ENCODE measurements around the gene KLF18.
"Not testable (repeated sequence)": the region's sequence is repeated elsewhere in the genome, so short reads cannot be mapped to it uniquely, and the experiment has no call there.

KLF18 gene

DNA sequence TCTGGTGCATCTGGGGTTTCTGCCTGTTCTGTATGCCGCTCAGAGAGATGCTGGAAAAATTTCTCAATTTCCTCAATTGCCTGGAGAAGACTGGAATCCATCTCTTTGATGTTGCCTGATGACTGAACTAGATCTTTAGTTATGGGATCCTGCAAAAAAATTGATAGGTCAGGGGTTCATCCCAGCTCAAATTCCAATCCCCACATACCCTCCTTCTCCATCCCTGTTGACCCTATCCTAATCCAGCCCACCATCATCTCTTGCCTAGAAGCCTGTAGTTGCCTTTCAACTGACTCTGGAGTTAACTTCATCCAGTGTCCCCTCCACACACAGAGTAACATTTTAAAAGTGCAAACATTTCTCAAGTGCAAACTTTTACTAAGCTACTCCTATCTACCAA, at the start of gene KLF18:
Gene KLF18 (minus strand): TSS at position 101 of the 400 bp plus-strand sequence. CDS start 0 bp downstream, at position 101.
- DNase-seq, result no peak

DNA sequence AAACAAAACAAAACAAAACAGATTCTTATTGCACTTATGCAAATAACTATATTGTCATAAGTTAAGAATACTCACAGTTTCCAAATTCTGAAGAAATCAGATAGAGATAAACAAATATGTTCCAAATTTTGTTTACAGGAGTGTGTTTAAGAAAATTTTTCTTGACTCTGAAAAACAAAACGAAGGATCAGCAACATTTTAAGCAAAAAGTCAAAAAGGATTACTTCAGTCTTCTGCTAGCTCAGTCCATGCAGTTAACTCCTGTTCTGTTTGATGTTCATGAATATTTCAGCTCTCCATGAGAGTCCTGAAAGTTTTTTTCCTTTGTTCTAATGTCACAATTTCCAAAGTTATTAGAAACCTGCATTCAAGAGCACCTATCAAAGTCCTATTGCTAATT, 33.2 kb upstream of the KLF18 start:
- DNase-seq, result no peak

DNA sequence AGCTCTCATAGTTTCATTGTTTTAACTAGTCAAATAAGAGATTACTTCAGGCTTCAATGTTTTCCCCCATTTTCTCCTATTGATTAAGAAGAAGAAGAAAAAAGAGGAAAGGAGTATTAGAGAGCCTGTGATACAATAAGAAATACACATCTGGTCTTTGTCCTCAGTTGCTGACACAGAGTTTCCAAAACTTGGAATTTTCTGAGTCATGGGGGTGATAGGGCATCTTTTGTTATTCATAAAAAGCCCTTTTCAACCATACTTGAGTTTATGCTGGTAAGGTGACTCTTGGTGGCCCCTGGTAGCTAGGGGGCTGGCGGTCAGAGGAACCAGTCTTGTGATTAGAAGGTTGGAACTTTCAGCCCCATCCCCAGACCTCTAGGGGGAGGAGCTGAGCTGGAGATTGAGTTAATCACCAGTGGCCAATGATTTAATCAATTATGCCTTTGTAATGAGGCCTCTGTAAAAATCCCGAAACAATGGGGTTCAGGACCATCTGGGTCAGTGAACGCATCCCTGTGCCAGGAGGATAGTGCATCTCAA, 28.9 kb upstream of the KLF18 start:
- DNase-seq, result no peak

DNA sequence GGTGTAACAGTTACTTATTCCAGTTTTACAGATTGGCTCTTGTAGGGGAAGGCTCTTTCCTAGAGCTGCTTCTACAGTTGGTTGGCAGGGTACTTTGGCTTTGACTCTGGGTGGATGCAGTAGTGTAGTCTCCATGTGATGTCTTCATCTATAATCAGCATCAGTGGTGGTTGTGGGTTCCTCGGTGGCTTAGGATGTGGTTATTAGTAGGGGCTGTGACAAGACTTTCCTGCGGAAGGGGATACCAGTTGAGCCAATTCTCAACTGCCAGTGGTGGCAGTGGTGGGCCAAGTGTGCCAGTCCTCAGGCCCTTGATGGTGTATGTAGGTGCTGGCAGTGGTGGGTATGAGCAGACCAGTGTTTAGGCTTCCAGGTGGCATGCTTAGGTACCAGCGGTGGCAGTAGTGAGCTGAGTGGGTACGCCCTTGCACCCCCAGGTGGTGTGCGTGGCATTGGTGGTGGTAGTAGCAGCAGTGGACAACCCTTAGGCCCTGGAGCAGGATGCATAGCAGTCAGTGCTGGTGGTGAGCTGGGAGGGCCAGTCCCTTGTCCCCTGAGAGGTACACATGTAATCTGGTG, 27.2 kb upstream of the KLF18 start:
- no peak for DNase-seq

DNA sequence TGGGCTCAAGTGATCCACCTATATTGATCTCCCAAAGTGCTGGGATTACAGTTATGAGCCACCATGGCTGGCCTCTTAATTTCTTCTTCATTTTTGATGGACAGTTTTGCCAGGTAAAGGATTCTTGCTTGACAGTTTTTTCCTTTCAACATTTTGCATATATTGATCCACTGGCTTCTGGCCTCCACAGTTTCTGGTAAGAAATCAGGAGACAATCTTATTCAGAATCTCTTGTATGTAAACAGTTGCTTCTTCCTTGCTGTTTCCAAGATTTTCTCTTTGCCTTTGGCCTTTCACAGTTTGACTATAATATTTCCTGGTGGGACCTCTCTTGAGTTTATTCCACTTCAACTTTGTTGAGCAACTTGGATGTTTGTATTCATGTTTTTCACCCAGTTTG, 20.1 kb upstream of the KLF18 start:
- no peak for DNase-seq

DNA sequence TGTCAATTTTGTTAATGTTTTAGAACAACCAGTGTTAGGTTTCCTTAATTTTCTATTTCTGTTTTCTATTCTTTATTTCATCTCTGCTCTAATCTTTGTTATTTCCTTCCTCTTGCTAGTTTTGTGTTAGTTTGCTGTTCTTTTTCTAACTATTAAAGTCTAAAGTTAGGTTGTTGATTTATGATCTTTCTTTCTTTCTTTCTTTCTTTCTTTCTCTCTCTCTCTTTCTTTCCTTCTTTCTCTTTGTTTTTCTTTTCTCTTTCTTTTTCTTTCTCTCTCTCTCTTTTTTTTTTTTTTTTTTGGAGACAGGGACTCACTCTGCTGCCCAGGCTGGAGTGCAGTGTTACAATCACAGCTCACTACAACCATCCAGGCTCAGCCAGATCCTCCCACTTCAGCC, 17.4 kb upstream of the KLF18 start:
- DNase-seq, result no peak

DNA sequence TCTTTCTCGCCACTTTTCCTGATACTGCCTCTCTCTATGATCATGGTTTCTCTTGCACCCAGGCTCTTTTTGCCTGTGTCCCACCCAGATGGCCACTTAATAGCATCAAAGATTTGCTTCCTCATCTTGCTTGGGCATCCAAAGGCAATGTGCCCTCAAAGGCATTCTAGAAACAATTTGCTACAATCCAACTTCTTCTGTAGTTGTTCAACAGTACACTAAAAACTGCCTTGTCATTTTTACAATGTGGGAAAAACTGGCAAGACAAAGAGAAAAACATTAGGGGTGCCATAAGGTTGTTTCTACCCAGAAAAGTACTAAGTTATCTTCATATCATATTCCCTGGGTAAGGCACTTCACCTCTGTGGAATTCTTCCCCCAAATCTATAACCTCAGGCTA, 16.5 kb upstream of the KLF18 start:
- DNase-seq, result no peak

DNA sequence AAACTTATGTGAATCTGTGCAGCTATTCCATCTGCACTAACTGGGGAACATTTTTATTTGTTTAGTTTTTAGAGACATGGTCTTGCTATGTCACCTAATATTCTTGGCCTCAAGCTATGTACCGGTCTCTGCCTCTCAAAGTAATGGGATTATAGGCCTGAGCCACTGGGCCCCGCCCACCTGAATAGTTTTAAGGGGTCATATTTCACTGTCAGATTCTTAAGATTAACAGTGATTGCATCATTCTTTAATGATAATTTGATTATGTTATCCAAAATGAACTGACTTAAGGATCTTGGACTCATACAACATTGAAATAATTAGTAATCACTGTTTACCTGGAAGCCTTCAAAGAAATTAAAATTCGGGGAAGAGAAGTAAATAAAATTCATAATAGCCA, 12.6 kb upstream of the KLF18 start:
- no peak for DNase-seq

DNA sequence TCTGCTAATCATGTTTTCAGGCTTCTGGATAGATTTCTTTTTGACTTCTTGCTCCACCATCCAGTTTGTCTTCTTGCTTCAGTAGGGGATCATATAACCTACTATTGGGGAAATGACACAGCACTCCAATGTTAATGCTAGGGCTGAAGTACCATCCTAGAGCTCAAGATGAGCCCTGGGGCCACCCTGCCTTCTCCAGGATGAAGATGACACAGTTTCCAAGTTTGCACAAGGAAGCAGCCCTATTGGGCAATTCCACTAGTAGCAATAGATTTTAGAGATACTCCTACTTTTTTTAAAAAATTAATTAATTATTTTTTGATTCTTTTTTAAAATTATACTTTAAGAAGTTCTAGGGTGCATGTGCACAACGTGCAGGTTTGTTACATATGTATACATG, 11.3 kb upstream of the KLF18 start:
- DNase-seq, result no peak

DNA sequence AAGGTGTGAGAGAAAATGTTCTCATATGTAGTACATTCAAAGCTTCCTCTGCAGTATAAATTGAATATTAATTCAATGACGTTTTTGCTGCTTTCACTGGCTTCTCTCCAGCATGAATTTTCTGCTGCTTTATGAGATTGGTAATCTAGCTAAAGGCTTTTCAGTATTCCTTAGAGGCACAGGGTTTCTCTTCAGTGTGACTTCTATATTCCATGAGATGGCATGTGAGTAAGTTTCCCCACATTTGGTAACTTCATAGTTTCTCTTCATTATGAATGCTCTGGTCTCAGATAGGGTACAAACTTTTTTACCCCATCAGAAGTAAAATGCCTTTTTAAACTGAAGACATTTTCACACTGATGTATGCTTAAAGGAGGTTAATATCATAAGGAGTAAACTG, 10.4 kb upstream of the KLF18 start:
- DNase-seq, result no peak

DNA sequence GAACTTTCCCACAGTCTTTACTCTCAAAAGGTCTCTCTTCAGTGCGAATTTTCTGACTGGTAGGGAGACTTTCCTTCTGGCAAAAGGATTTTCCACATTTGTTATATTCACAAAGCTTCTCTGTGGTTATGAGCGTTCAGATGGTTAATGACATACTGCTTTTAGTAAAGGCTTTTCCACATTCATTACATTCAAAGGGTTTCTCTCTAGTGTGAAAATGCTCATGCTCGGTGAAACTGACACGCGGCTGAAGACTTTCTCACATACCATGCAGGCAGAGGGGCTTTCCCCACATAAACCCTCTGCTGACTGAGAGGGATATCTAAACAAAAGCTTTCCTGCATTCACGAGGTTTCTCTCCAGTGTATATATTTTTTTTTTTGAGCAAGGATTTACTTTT, 9.9 kb upstream of the KLF18 start:
- no peak for DNase-seq

DNA sequence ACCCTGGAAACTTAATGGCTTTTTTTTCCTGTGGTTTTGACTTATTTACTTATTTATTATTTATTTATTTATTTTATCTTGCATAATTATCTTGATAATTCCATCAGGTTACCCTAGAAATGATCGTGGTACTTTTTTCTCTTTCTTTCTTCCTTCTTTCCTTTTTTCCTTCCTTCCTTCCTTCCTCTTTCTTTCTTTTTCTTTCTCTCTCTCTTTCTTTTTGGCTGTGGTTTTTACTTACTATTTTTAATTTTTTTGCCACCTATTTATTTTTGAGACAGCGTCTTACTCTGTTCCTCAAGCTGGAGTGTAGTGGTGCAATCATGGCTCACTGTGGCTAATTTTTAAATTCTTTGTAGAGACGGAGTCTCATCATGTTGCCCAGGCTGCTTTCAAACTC, 6.2 kb upstream of the KLF18 start:
- no peak for DNase-seq

DNA sequence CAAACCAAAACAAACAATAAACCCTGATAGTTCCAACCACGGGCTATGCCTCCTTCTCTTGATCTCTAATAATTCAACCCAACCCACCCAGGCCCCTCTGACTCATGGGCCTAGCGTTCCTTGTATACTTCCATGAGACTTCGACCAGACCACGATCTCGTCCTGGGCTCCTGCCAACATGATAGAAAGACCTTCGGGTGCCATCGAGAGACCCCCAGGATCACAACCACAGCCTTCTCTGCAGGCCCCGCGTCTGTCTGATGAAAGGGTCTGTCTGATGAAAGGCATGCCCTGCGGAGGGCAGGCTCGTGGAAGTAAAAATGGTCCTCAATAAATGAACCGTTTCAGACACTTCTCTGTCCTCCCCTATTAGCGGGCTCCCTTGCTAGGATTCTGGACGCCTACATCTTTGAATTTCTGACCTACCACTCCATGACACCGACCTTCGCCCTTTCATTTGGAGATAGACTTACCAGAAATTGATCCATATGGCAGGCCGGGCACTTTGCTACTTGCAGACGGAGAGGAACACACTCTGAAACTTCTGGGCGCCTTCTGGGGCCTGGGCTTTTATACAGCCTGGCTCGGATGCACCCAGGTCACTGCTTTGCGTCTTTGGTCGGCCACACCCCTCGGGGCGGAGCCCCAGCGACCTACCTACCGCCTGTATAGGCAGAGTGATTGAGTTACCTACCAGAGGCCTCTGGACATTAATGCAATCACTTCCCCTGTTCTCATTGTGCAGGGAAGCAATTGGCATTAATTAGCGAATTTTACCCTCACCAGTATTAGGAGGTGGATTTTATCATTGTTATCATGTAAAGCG, 5.3 kb upstream of the KLF18 start:
- DNase-seq, result no peak

DNA sequence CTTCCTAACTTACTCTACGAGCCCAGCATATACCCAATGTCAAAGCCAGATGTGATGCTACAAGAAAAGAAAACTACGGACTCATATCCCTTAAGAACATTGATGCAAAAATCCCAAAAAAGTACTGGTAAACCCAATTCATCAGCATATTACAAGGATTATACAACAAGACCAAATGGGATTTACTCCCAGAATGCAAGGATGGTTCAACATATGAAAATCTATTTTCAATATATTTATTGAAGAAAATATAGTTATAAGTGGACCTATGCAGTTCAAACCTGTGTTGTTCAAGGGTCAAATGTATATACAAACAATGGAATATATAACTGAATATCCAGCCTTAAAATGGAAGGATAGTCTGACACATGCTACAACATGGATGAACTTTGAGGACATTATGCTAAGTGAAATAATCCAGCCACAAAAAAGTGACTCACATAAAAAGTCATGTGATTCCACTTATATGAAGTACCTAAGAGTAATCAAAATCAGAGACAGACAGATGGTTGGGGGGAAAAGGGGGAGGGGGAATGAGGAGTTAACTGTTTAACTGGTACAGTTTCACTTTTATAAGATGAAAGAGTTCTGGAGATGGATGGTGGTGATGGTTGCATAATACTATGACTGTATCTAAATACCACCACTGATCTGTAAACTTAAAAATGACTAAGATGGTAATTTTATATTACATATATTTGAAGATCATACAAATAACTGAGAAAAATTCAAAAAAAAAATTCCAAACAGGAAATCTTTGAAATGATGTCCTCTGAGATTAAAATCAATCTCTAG, 3.7 kb upstream of the KLF18 start:
- no peak for DNase-seq

DNA sequence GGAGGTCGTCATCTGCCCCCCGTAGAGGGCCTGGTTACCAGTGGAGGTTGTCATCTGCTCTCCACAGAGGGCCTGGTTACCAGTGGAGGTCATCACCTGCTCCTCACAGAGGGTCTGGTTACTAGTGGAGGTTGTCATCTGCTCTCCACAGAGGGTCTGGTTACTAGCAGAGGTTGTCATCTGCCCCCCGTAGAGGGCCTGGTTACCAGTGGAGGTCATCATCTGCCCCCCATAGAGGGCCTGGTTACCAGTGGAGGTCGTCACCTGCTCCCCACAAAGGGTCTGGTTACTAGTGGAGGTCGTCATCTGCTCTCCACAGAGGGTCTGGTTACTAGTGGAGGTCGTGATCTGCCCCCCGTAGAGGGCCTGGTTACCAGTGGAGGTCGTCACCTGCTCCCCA, 1.9 kb downstream of the KLF18 start:
- DNase-seq, result not testable (repeated sequence)

DNA sequence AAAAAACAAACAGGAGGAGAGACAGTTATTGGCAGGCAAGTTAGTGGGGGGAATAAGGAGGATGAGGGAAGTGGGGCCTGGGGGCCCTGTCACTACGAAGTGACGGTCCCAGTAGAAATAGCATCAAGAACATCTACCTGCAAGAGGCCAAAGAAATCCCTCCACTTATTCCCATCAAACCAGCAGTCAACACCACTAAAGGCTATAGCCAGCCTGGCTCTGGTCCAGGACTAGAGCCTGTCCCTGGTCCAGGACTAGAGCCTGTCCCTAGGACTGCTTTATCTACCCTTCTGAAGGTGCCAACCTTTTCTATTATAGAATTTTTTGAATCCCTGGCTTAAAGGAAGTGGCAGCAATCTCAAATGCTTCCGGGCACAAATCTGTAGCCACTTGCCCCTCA, 3.2 kb downstream of the KLF18 start:
- DNase-seq, result no peak

DNA sequence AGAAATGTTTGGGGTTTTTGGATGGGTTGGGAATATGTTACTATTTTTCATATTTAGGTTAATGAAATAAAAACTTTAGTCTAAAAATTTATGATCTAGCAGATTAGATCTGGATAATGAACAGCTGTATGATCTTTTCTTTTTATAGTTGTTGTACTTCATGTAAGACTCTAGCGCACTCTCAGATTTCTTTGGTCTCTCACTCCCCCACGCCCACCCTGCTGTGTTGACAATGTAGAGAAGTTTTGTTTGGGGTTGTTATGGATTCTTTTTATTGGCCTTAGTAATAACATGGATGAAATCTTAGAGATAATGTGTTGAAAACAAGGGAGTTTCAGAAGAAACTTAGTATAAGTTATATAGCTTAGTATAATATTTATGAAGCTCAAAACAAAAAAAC, 5.5 kb downstream of the KLF18 start:
- DNase-seq, result no peak

DNA sequence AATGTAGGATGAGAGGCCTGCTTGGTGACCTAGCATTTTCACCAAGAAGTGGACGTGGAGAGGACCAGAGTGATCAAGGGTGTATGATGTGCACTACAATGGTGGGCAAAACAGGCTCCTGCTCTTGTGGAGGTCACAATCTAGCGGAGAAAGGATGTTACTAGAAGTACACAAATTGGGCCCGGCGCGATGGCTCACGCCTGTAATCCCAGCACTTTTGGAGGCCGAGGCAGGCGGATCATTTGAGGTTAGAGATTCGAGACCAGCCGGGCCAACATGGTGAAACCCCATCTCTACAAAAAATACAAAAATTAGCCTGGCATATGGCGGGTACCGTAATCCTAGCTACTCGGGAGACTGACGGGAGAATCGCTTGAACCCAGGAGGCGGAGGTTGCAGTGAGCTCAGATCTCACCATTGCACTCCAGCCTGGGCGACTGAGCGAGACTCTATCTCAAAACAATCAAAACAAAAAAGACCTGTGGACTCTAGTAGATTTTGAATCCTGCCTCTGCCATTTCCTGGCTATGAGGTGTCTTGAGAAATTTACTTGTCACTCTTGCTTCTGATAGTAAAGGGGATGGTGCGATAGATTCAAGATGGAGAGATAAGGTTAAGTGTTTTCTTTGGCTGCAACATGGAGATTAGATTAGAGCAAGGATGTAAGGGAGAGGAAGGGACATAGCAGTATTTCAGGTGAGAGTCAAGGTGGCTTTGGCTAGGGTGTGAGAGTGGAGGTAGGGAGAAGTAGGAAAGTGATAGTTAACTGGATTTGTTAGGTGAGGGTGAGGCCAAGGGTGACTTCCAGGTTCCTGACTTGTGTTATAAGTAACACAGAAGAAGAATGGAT, 7.1 kb downstream of the KLF18 start:
- DNase-seq, result no peak

DNA sequence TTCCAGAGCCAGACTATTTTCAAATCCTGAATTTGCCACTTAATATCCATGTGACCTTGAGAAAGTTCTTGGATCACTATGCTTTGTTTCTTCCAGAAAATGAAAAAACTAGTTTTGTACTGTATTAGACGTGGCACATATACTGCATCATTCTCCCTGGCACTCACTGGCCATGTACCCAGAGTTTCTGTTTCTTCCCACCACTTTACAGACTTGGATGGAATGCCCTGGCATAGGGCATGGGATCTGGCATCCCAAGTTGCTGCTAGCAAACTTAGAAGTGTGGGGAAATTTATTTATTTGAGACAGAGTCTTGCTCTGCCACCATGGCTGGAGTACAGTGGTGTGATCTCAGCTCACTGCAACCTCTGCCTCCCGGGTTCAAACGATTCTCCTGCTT, 10.0 kb downstream of the KLF18 start:
- no peak for DNase-seq

DNA sequence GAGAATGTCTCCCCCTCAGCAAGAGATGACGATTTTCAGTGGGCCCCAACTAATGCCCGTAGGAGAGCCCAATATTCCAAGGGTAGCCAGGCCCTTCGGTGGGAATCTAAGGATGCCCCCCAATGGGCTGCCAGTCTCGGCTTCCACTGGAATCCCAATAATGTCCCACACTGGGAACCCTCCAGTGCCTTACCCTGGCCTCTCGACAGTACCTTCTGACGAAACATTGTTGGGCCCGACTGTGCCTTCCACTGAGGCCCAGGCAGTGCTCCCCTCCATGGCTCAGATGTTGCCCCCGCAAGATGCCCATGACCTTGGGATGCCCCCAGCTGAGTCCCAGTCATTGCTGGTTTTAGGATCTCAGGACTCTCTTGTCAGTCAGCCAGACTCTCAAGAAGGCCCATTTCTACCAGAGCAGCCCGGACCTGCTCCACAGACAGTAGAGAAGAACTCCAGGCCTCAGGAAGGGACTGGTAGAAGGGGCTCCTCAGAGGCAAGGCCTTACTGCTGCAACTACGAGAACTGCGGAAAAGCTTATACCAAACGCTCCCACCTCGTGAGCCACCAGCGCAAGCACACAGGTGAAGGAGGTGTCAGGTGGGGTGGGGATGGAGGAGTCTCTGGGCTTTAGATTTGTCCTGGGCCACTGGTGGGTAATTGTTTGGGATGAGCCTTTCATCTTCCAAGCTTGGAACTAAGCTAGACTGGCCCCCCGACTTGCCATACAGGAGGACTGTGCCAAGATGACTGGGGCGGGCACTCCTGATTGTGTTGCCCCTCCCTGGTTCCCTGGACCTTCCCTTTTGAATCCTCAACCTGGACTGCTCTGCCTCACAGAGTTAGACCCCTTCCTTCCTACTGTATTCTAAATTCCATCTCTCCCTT, 11.6 kb downstream of the KLF18 start:
- no peak for DNase-seq

DNA sequence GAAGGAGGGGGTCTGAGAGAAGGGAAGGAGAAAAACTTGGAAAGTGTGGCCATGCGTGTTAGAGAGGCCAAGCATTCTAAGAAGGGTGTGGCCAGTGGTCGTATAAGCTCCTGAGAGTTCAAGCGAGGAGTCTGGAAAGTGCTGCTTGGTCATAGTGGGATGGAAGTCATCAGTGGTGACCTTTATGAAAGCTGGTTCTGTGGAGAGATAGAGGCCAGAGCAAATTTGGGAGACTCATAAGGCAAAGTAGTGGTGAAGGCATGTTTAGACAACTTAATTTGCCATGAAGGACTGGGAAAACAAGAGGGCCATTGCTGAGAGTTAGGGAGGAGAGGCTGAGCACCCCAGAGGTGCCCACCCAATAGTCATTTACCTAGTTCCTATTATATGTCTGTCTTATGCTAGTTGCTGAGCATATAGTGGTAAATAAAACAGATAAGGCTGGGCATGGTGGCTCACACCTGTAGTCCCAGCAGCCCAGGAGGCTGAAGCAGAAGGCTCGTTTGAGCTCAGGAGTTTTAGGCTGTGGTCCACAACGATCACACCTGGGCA, 21.0 kb downstream of the KLF18 start:
- DNase-seq, result no peak
